Hepatic stellate cell (primary cell): Measurements from ENCODE around the gene C18orf63.

Experiments used
- DNase-seq: peaks from one replicate; pipeline ENCODE4 v3.0.0; 2011; ENCODE audit warnings: low spot score

Gene C18orf63

DNA sequence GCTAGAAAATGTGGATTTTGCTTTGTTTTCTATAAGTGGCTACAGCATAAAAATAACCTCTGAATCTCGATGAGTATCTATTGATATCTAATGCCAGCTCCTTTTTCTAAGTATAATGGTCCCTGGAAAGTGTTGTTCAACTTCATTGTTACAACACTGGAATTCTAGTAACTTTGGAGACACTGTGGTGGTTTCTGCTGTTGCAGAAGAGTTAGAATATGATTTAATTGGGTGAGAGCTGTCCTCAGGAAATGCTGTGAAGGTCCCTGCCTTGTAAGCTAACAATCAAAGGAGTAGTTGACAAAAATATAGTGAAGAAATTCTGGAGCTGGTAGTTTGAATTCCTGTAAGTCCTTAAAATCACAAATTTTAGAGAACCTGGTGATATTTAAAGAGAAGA, 62.1 kb downstream of the C18orf63 start:
- no peak for DNase-seq

DNA sequence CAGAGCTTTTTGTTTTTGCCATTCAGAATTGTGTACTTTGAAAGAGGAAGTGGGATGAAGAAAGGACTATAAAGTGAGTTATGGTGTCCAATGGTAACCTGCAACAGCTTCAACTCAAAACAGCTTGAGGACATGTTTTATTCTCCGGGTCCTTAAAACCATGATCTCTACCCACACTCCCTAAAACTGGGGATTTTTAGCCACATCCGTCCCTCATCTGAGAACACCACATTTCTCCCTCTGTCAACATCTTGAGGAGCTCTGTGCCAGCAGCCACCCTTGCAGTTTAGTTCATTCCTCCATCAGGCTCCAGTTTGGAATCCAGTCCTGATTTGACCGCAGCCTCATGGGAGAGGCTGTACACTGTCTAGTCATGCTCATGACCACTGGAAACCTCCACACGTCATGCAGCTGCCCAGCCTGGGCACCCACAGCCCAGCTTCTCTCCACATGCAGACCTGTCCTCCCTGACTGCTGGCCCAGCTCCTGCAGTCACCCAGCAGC, 62.6 kb downstream of the C18orf63 start:
- DNase-seq = no peak

- DNase-seq = no peak
Observed at GRCh38 chr18:74380916-74381315, 65.3 kb downstream of the C18orf63 start.

DNA sequence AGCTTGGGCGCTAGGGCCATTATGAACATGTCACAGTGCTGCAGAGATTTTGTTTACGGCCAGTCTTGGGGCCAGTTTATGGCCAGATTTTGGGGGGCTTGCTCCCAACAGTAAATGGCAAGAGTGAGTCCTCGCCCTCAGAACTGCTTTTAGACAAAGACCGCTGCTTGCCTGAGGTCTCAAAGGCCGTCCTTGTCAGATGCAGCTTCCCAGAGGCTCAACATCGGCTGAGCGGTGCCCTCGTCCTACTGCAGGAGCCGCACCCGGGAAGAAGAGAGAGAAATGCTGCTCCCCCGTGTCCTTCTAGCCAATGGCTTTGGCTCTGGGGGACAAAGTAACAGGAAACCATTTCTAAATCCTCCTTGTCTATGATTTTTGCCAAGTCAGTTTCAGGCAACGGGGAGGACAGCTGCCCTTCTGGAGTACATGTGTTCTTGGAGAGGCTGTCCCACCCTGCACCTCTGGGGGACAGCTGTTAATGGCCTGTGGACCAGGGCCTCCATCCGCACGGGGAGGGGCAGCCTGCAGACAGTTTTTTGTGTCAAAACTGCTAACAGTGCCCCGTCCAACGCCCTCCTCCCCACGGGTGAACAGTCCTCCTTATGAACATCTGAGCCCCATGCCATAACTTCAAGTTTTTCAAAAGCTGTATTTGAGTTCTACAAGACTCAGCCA, 66.1 kb downstream of the C18orf63 start:
- no peak for DNase-seq

DNA sequence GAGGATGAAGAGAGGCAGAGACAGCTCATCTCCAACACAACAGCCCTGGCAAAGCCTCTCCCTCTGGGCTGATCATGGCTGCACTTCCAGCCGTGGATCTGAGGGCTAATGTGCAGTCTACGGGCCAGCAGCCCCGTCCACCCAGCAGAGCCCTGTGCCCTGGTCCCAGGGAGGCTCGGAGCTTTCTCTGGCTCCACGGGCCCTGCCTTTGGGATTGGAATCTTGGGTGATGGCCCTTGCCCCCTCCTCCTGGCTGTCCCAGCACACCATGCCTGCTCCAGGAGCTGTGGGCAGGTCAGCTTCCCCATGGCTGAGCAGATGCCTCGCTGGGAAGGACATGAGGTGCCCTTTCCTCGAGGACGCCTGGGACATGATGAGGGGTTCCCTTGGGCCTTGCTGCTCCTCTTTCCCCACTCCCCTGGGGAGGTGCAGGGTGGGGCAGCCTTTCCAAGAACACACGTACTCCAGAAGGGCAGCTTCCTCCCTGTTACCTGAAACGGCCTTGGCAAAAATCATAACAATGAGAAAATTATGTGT, 66.9 kb downstream of the C18orf63 start:
- no peak for DNase-seq

DNA sequence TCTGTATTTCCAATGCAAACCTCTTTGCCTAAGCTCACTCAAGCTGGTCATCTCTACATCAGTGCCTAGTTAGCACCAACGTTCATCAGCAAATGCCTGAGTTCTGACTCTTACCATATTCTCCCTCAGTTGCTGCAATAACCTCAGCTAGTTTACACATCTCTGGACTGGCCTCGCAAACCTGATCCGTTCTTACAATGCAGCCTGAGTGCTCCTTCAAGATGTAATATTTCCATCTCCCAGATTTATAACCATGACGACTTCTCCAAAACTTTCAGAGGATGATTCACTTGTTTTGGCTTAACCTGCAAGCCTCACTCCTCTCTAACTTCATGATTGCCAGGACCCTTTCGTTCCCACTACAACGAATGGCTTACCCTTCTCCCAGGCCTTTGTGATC, 71.7 kb downstream of the C18orf63 start:
- DNase-seq = no peak

DNA sequence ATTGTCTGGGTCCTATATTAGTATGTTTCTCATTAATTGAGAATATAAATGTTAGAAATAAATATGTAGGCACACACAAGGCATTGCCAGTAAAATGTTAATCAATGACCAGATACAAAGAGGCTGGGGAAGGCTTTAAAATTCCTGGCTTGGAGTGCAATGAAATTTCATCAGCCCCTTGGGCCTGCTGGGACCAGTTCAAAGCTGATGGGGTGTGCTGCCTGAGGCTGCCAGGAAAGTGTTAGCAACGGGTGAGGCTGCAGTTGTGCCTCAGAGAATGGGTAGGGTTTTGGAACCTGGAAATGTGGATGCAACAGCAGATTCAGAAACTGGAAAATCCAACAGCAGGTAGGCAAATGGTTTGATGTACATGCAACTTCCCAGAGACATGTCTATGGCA, 72.6 kb downstream of the C18orf63 start:
- DNase-seq = no peak

GRCh38 chr18:74389171-74389927, 73.7 kb downstream of the C18orf63 start:
- no peak for DNase-seq

- no peak for DNase-seq
Observed at GRCh38 chr18:74389991-74390390, 74.4 kb downstream of the C18orf63 start.

- DNase-seq = no peak
Observed at GRCh38 chr18:74390900-74391299, 75.3 kb downstream of the C18orf63 start.

GRCh38 chr18:74392323-74392722, 76.7 kb downstream of the C18orf63 start:
- DNase-seq = no peak

DNA sequence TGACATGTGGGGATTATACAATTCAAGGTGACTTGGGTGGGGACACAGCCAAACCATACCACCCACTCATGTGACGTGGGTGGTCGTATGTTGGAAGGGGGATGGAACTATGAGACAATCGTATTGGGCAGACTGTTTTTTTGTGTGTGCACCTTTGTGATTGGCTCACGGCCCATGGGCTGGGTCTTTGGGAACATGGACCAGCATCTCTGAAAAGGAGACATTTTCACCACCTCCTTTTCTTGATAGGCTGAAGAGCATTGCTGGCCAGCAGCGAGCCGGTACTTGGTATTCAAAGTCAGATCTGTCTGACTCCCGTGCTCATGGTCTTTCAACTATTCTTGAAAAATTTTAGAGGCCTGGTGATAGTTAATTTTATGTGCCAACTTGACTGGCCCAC, 79.4 kb downstream of the C18orf63 start:
- DNase-seq = no peak

DNA sequence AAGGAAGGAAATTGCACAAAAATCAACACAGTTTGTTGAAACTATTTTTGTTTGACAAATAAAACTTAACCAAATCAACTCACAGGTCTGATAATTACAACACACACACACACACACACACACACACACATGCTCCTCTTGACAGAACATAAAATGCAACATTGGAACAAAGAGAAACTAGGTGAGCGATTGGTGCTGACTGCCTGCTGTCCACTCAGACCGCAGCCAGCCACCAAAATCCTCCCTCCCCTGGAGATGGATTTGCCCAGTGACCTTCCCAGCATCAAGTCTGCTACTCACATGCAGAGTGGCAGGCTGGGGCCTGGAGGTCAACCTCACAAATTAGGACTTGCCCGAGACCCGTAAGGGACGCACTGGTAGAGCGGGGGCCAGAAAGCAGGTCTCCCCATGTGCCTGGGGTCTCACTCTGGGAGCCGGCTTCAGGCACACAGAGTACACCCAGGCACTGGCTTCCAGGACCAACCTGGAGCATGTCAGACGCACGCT, 80.1 kb downstream of the C18orf63 start:
- no peak for DNase-seq

DNA sequence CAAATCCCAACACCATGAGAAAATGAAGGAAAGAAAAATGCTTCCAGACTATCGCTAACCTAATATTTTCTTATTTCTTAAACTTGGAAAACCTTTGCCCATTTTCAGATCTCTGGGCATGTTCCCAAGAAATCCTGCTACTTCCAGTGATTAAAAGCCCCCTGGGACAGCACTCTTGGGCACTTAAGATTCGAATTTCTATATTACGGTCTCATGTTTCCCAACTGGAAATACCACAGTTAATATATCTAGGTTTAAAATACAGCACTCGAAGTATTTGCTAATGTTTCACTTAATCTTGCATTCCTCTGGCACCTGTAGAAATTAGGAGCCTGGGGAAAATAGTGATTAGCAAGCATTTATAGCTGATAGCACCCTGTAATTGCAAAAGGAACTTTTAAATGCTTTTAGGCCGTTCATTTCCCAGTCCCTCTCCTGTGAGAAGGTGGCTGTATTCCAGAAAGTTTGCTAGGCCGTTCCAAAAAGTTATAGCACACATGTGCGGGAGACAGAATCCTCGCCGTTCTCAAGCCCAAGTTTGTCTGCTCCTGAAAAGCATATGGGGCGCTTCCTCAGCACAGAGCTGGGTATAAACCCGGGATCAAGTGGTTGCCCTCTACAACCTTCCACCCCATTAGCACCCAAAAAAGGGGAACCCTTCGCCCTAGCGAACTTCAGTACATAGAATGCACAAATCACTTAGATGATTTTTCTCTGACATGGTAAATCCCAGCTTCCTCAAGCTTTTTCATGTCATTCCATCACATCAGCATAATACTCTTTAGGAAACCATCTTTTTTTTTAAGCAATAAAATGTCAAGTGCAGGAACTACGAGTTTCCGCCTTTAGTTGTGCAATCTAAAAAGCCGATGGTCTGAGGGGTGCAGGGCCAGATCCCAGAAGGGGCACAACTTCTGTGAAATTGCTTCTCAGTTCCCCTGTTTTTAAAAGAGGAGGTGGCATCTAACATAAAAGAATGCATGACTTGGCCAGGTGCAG, 80.8 kb downstream of the C18orf63 start:
- DNase-seq = no peak

GRCh38 chr18:74397572-74397971, 81.9 kb downstream of the C18orf63 start:
- no peak for DNase-seq

DNA sequence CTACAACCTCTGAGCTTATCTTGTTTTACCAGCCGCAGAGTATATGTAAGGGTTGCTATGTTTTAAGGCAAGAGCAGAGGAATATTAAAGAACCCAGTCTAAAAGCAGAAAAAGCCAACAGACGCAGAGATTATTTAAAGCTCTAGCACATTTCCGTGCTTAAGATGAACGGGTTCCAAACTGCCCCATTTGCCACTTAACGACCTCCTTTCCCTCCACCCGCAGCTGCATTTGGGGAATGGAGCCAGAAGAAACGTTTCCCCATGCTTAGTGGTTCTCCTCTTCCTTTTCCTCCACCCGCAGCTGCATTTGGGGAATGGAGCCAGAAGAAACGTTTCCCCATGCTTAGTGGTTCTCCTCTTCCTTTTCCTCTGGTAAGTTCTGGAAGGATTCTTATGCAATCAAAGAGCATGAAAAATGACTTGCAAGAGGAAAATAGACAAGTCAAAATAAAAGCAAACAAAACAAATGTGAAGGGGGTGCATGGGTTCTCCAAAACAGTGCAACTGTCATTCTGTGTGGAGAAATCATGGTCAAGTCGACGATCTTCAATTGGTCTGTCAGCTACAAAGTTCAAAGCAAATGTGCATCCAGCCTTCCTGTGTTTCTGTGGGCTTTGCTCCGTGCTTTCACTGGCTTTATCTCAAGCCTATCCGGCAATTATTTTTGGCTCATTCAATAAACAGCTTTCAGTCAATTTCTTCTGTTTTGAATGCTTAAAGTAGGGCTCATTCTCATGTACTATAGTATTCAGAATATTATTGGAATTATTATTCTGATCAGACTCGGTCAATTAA, 83.7 kb downstream of the C18orf63 start:
- no peak for DNase-seq

DNA sequence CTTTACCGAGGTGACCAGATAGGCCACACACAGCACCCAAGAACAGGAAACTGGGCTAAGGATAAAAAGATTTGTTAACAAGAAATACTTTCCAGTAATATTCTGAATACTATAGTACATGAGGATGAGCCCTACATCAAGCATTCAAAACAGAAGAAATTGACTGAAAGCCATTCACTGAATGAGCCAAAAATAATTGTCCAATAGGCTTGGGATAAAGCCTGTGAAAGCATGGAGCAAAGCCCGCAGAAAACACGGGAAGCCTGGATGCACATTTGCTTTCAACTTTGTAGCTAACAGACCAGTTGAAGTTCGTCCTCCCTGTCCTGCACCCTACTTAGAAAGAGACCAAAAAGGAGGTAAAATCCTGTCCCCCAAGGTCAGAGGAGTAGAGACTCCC, 85.2 kb downstream of the C18orf63 start:
- DNase-seq = no peak

- DNase-seq = no peak
Observed at GRCh38 chr18:74402806-74403433, 87.3 kb downstream of the C18orf63 start.

- no peak for DNase-seq
Observed at GRCh38 chr18:74407888-74408287, 92.2 kb downstream of the C18orf63 start.
